GM12878 (cell line): Measurements from ENCODE around the gene HSPE1.

ENCODE experiments used
- BCLAF1 ChIP-seq: fragments of 450-650 bp; IDR thresholded peaks from 2 replicates; pipeline ENCODE4 v1.6.1; 2017; ENCODE audit warnings: antibody characterized with exemption, mild to moderate bottlenecking, moderate library complexity
- BMI1 ChIP-seq: fragments of 450-650 bp; IDR thresholded peaks from 2 replicates; pipeline ENCODE4 v1.6.1; 2016; ENCODE audit warnings: mild to moderate bottlenecking, moderate library complexity, borderline replicate concordance
- BRCA1 ChIP-seq: IDR thresholded peaks from 2 replicates; pipeline ENCODE4 v1.6.1; 2011; ENCODE audit warnings: low read depth, low read length, improper control_type of control experiment
- EGR1 ChIP-seq, 2 experiments: IDR thresholded peaks; 1 replicate in 1 of 2; 2 replicates in 1 of 2; pipeline ENCODE4 v1.6.1; 2011 to 2012; ENCODE audit warnings: low read depth in 2 of 2, low read length in 2 of 2, borderline replicate concordance in 1 of 2, mild to moderate bottlenecking in 1 of 2, moderate library complexity in 1 of 2
- IKZF1 ChIP-seq: fragments of 450-650 bp; conservative IDR thresholded peaks from 2 replicates; pipeline ENCODE4 v1.6.1; 2017; ENCODE audit warnings: antibody characterized with exemption, mild to moderate bottlenecking
- KAT2A ChIP-seq: conservative IDR thresholded peaks from 2 replicates; pipeline ENCODE4 v1.6.1; 2011; ENCODE audit warnings: low read depth, low read length; ENCODE audit not compliant: control insufficient read depth
- POLR2A ChIP-seq: IDR thresholded peaks from 2 replicates; pipeline ENCODE4 v1.6.1; 2011; ENCODE audit warnings: low read depth, mild to moderate bottlenecking, low read length
- RBBP5 ChIP-seq: fragments of 200-600 bp; sonication (generic); conservative IDR thresholded peaks from 2 replicates; pipeline ENCODE4 v1.6.1; 2016
- SPI1 ChIP-seq: IDR thresholded peaks from 2 replicates; pipeline ENCODE4 v1.6.1; 2011; ENCODE audit warnings: low read depth, mild to moderate bottlenecking, low read length, moderate library complexity, borderline replicate concordance; ENCODE audit not compliant: insufficient read depth
- TAF1 ChIP-seq: IDR thresholded peaks from 2 replicates; pipeline ENCODE4 v1.6.1; 2011; ENCODE audit warnings: mild to moderate bottlenecking, low read depth, low read length, borderline replicate concordance
- WRNIP1 ChIP-seq: IDR thresholded peaks from 2 replicates; pipeline ENCODE4 v1.6.1; 2011; ENCODE audit warnings: low read depth, low read length, improper control_type of control experiment, borderline replicate concordance
- YY1 ChIP-seq: IDR thresholded peaks from 2 replicates; pipeline ENCODE4 v1.6.1; 2011; ENCODE audit warnings: low read depth, mild to moderate bottlenecking, low read length
- TF ChIP-seq, protein P1 (sequence below): IDR thresholded peaks from 2 replicates; pipeline ENCODE4 v1.6.1; 2012; ENCODE audit warnings: low read depth, low read length, improper control_type of control experiment
- TF ChIP-seq, protein P2 (sequence below), 3 experiments: IDR thresholded peaks in 2 of 3; conservative IDR thresholded peaks in 1 of 3; 2 replicates each; pipeline ENCODE4 v1.5.1; 2011; ENCODE audit warnings: low read depth in 3 of 3, low read length in 3 of 3, mild to moderate bottlenecking in 3 of 3, control low read depth in 2 of 3, moderate library complexity in 2 of 3, inconsistent platforms in 1 of 3, mixed read lengths in 1 of 3; ENCODE audit not compliant: control insufficient read depth in 2 of 3, insufficient read depth in 1 of 3; ENCODE audit errors: extremely low read depth in 1 of 3

DNA sequence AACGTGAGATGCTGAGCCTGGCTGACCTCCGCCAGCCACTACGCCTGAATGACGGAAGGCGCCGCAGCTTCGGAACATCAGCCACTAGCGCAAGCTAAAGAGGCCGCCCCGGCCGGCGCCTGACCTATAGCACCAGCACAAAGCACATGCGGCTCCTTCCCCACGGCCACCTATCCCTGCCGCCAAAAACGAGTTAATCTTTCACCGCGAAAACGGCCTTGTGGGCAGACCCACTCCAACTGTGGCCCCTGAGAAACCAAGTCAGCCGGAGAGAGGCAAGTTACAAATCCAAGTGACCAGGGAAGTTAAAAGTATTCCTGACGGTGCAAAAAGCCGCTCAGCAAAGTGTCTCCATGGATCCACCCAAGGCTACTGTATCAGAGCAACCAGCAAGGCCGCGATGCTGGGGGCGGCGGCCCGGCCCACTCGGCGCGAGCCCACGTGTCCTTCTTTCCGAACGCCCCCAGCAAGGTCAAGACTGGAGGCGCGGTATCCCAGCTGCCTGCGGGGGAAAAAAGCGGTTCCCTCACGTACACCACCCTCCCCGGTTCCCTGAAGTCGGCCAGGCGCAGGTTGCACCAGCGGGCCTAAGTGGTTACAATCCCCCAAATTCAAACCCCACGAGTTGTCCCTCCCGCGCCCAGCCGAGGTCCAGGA lies 1.1 kb upstream of the HSPE1 start:
- TF ChIP-seq, protein P1, sequence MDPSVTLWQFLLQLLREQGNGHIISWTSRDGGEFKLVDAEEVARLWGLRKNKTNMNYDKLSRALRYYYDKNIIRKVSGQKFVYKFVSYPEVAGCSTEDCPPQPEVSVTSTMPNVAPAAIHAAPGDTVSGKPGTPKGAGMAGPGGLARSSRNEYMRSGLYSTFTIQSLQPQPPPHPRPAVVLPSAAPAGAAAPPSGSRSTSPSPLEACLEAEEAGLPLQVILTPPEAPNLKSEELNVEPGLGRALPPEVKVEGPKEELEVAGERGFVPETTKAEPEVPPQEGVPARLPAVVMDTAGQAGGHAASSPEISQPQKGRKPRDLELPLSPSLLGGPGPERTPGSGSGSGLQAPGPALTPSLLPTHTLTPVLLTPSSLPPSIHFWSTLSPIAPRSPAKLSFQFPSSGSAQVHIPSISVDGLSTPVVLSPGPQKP, result no peak
- TF ChIP-seq EGR1 (IDR thresholded peaks at IDR 0.05; ENCODE audit: borderline replicate concordance in 1 of 2, low read depth in 2 of 2, low read length in 2 of 2) (peak in 1 of 2 experiments; percentile 49; a peak in 1 of 3 replicates), BCLAF1 (no peak), IKZF1 (no peak), SPI1 (no peak), POLR2A (peak; percentile 77), TAF1 (no peak), YY1 (no peak), KAT2A (no peak), BMI1 (no peak), WRNIP1 (no peak), RBBP5 (no peak), BRCA1 (no peak)
- TF ChIP-seq, protein P2, sequence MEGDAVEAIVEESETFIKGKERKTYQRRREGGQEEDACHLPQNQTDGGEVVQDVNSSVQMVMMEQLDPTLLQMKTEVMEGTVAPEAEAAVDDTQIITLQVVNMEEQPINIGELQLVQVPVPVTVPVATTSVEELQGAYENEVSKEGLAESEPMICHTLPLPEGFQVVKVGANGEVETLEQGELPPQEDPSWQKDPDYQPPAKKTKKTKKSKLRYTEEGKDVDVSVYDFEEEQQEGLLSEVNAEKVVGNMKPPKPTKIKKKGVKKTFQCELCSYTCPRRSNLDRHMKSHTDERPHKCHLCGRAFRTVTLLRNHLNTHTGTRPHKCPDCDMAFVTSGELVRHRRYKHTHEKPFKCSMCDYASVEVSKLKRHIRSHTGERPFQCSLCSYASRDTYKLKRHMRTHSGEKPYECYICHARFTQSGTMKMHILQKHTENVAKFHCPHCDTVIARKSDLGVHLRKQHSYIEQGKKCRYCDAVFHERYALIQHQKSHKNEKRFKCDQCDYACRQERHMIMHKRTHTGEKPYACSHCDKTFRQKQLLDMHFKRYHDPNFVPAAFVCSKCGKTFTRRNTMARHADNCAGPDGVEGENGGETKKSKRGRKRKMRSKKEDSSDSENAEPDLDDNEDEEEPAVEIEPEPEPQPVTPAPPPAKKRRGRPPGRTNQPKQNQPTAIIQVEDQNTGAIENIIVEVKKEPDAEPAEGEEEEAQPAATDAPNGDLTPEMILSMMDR (IDR thresholded peaks at IDR 0.05 in 2 of 3, conservative IDR thresholded peaks at IDR 0.05 in 1 of 3; ENCODE audit: control insufficient read depth in 2 of 3, extremely low read depth in 1 of 3, insufficient read depth in 1 of 3, low read depth in 3 of 3, low read length in 3 of 3), result no peak
